HFFc6 (cell line): ENCODE measurements around the gene CORT. TPM values are rescaled to one million over a fixed set of nuclear protein-coding genes. Genes with fewer than 3 reads are reported as not detected.

ENCODE experiments used
- DNase-seq: peaks from one replicate; pipeline ENCODE4 v3.0.0-alpha.2; 2018
- H3K27ac Mint-ChIP-seq: 2 replicates; pipeline ENCODE4 v1.8.0; 2020; ENCODE audit warnings: mild to moderate bottlenecking, mixed read lengths
- H3K27me3 Mint-ChIP-seq: 2 replicates; pipeline ENCODE4 v1.8.0; 2021; ENCODE audit warnings: mild to moderate bottlenecking, moderate library complexity, mixed read lengths; ENCODE audit not compliant: insufficient read depth
- H3K36me3 Mint-ChIP-seq: 2 replicates; pipeline ENCODE4 v1.8.0; 2021; ENCODE audit warnings: low read depth, mixed read lengths
- H3K4me1 Mint-ChIP-seq: 2 replicates; pipeline ENCODE4 v1.8.0; 2020; ENCODE audit warnings: low read depth, mixed read lengths
- H3K4me3 Mint-ChIP-seq: 2 replicates; pipeline ENCODE4 v1.8.0; 2020; ENCODE audit warnings: mild to moderate bottlenecking, moderate library complexity, mixed read lengths
- H3K9me3 Mint-ChIP-seq: 2 replicates; pipeline ENCODE4 v1.8.0; 2020; ENCODE audit warnings: mild to moderate bottlenecking, mixed read lengths
- CTCF ChIP-seq: fragments of 200-600 bp; sonication (generic); IDR thresholded peaks from 2 replicates; pipeline ENCODE4 v1.5.0; 2021; ENCODE audit warnings: antibody characterized with exemption, mild to moderate bottlenecking
- total RNA-seq, 6 experiments: library from RNA; stranded (reverse); fragmentation: NEBNext Ultra II Directional; extraction: Animal tissue kit (Norgen Biotek cat#: 25700); gene quantifications; 2 replicates in 1 of 6; 3 replicates in 5 of 6; pipeline ENCODE4 v1.2.3, GENCODE V29; 2021

CORT gene
- total RNA-seq, 6 experiments from 2014 or later, result 0.43 TPM; not detected in 4

- Mint-ChIP-seq H3K27ac (no peak overlapping the region), H3K4me3 (no peak overlapping the region), H3K4me1 (peaks cover 35% of the 10 kb centered on the region), H3K9me3 (no peaks in the 10 kb centered on the region), H3K36me3 (peaks cover 11% of the 10 kb centered on the region), H3K27me3 (peaks cover 2% of the 10 kb centered on the region)
- DNase-seq, result no peak
- TF ChIP-seq CTCF, result no peak
Observed at GRCh38 chr1:10428984-10429383, 20.8 kb upstream of the CORT start.

- Mint-ChIP-seq H3K4me3 (peak overlapping the region; percentile 96), H3K27me3 (peaks cover 2% of the 10 kb centered on the region), H3K27ac (peak overlapping the region; percentile 89), H3K4me1 (peaks cover 30% of the 10 kb centered on the region), H3K36me3 (peaks cover 11% of the 10 kb centered on the region), H3K9me3 (no peaks in the 10 kb centered on the region)
- TF ChIP-seq CTCF, result no peak
- DNase-seq, result no peak
Observed at GRCh38 chr1:10429868-10430215, 20.0 kb upstream of the CORT start.

DNA sequence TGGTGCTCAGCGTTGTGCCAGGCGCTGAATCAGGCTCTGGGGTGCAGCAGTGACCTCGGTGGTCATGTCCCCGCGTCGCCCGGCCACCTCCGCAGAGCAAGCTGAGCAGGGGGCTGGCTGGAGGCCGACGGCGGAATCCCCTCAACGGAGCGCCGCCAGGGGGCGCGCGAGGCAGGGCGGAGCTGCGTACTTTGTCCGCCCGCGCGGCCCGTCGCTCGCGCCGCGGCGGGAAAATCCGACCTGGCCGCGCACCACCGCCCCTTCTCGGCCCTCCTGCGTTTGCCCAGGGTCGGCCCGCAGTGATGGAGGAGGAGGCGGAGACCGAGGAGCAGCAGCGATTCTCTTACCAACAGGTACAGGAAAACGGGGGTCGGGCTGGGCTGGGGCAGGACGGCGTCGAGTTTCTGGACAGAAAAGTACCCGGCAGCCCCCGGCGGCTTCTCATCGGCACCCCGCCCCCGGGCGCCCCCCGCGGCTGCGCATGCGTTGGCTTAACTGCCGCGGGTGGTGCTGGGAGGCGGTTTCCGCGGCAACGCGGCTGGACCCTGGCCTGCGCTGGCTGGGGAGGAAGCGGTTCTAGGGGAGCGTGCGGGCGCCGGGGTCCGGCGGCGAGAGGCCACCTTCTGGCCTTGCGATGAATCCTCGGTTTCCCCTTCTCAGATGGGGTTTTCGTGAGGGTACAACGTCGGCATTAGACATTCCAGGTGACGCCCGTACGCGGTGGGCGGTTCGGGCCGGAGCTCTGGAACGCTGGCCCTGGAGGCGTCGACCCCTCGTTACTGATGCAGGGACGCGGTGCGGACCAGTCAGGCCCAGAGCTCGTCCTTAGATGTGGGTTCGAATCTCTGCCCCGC is 19.4 kb upstream of the CORT start, which contains the start of gene CENPS:
TSS of gene CENPS (plus strand) at position 218 of the 854 bp plus-strand sequence. CDS start at position 303, 85 bp downstream.
- peaks cover 2% of the 10 kb centered on the region for H3K27me3 Mint-ChIP-seq
- no peaks in the 10 kb centered on the region for H3K9me3 Mint-ChIP-seq
- DNase-seq, result peak; percentile 73
- peak within 1 kb of the TSS; percentile 91 for H3K27ac Mint-ChIP-seq
- peak; percentile 99 for TF ChIP-seq CTCF
- H3K4me1 Mint-ChIP-seq, result peaks cover 32% of the 10 kb centered on the region
- peak within 1 kb of the TSS; percentile 96 for H3K4me3 Mint-ChIP-seq
- H3K36me3 Mint-ChIP-seq, result peaks cover 11% of the 10 kb centered on the region

DNA sequence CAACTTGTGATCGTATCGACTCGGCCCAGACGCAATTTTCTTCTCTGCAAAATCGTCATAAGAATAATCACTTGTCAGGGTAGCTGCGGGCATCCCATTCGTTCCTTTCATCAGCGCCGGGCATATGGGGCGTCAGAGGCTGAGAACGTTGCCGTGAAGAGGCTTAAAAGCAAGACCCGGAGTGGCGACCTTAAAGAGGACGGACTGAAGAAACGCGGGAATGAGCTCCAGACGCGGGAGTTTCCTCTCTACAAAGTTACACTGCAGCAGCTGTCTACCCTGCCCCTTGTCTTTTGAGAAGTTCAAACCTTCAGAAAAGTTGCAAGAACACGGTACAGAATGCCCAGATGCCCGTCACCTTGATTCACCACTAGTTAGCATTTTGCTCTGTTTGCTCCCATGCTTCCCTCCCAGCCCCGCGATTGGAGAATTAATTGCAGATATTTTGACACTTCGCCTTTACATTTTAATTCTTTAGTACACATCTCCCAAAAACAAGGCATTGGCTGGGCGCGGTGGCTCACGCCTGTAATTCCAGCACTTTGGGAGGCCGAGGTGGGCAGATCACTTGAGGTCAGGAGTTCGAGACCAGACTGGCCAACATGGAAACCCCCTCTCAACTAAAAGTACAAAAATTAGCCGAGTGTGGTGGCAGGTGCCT is 18.6 kb upstream of the CORT start:
- Mint-ChIP-seq H3K4me1 (peaks cover 26% of the 10 kb centered on the region), H3K9me3 (no peaks in the 10 kb centered on the region), H3K27ac (peak overlapping the region; percentile 91), H3K27me3 (peaks cover 2% of the 10 kb centered on the region), H3K4me3 (peak overlapping the region; percentile 96), H3K36me3 (peaks cover 6% of the 10 kb centered on the region)
- peak; percentile 7 for DNase-seq
- TF ChIP-seq CTCF, result no peak

DNA sequence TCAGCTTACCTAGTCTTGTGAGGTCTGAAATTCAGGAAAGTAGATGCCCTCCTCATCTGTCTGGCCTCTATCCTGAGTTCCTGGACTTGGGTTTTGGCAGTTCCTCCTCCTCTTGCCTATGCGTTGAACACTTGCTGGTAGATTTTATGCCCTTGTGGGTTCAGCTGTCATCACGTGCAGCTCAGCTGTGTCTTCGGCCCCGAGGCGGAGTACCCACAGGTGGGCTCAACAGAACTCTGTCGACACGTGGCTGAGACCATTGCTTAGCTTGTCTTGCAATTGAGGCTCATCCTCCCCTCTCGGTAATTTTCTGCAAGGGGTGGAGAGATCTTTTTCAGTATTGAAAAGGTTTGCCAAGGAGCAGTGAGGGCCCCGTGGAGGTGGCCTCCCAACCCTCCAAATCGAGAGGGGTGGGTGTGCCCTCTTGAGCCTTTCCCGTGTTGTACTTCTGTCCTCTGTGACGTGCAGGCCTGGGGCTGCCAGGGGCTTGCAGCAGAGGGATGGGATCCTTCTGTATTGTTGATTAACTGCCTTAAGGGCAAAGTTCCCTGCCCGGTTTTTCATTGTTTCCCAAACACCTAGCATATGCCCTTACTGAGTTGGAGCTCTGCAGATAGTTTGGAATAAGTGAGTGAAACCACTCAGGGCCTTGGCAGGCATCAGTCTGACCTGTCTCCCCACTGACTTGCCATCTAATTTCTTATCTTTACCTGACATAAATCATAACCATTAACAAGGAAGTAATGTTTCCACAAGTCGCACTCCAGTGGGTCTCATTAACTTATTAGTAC is 16.7 kb upstream of the CORT start:
- Mint-ChIP-seq H3K36me3 (peaks cover 6% of the 10 kb centered on the region), H3K4me3 (no peak overlapping the region), H3K4me1 (peaks cover 26% of the 10 kb centered on the region), H3K9me3 (no peaks in the 10 kb centered on the region), H3K27ac (no peak overlapping the region), H3K27me3 (peaks cover 2% of the 10 kb centered on the region)
- TF ChIP-seq CTCF, result no peak
- DNase-seq, result no peak
